Activated naive CD4-positive, alpha-beta T cell treated with anti-CD3 and anti-CD28 coated beads, Interleukin-2, amount 50 U/mL, for 24 hours (primary cell): Measurements from ENCODE around the gene PCSK4.

ENCODE experiments used
- H3K27ac Mint-ChIP-seq: one replicate; pipeline ENCODE4 v1.8.0; 2021; ENCODE audit warnings: mild to moderate bottlenecking, mixed read lengths
- H3K27me3 Mint-ChIP-seq: one replicate; pipeline ENCODE4 v1.8.0; 2021; ENCODE audit warnings: mixed read lengths
- H3K36me3 Mint-ChIP-seq: one replicate; pipeline ENCODE4 v1.8.0; 2021; ENCODE audit warnings: mixed read lengths
- H3K4me1 Mint-ChIP-seq: one replicate; pipeline ENCODE4 v1.8.0; 2021; ENCODE audit warnings: mixed read lengths
- H3K4me3 Mint-ChIP-seq: one replicate; pipeline ENCODE4 v1.8.0; 2021; ENCODE audit warnings: mild to moderate bottlenecking, mixed read lengths
- H3K9me3 Mint-ChIP-seq: one replicate; pipeline ENCODE4 v1.8.0; 2021; ENCODE audit warnings: mixed read lengths

The PCSK4 gene

GRCh38 chr19:1438035-1438932 is 51.9 kb downstream of the PCSK4 start, which contains the start of gene RPS15:
Gene RPS15 (plus strand): TSS chr19:1438396. CDS start chr19:1438426, 30 bp downstream.
- Mint-ChIP-seq H3K36me3 (peaks cover 17% of the 10 kb centered on the region), H3K9me3 (no peaks in the 10 kb centered on the region), H3K4me1 (peaks cover 17% of the 10 kb centered on the region), H3K27me3 (no peaks in the 10 kb centered on the region), H3K27ac (peak within 1 kb of the TSS; percentile 100), H3K4me3 (peak within 1 kb of the TSS; percentile 97)

DNA sequence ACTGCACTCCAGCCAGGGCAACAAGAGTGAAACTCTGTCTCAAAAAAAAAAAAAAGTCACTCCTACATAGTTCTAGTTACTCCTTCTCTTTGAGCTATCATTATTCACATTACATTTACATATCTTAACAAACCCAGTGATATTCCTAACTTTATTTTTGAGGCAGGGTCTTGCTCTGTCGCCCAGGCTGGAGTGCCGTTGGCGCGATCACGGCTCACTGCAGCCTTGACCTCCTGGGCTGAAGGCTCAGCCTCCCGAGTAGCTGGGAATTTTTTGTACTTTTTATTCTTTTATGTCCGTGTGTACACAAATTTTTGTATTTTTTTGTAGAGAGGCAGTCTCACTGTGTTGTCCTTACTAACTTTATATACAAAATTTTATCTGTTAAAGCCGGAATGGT is 52.5 kb downstream of the PCSK4 start:
- Mint-ChIP-seq H3K9me3 (no peaks in the 10 kb centered on the region), H3K4me3 (peak overlapping the region; percentile 1), H3K4me1 (peaks cover 17% of the 10 kb centered on the region), H3K27ac (no peak overlapping the region), H3K36me3 (peaks cover 17% of the 10 kb centered on the region), H3K27me3 (no peaks in the 10 kb centered on the region)

DNA sequence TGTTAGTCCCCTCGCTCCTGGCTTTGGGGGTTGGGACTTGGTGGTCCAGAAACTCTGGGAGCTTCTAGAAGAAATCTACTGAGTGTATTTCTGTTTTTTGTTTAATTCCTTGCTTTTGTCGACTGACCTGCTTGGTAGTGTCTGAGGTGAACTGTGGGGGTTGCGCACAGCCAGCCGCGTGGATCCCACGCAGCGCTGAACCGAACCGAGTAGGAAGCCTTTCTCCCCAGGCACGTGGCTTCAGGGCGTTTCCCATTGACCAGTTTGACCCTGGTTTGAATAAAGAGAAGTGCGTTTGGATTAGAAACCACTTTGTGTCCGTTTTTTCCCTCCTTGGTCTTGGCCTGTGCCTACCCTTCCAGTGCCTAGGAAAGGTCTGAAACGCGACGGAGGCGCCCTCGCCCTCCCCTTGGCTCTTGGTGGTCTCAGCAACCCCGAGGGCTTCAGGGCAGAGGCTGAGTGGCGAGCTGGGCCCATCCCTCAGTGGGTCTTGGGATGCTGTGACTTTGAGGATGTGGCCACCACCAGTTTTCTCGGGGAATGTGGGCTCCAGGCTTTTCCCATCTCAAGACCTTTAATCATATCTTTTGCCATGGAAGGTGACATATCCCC is 54.7 kb downstream of the PCSK4 start:
- Mint-ChIP-seq H3K27ac (no peak overlapping the region), H3K27me3 (no peaks in the 10 kb centered on the region), H3K4me3 (no peak overlapping the region), H3K36me3 (peaks cover 8% of the 10 kb centered on the region), H3K9me3 (no peaks in the 10 kb centered on the region), H3K4me1 (peaks cover 11% of the 10 kb centered on the region)

DNA sequence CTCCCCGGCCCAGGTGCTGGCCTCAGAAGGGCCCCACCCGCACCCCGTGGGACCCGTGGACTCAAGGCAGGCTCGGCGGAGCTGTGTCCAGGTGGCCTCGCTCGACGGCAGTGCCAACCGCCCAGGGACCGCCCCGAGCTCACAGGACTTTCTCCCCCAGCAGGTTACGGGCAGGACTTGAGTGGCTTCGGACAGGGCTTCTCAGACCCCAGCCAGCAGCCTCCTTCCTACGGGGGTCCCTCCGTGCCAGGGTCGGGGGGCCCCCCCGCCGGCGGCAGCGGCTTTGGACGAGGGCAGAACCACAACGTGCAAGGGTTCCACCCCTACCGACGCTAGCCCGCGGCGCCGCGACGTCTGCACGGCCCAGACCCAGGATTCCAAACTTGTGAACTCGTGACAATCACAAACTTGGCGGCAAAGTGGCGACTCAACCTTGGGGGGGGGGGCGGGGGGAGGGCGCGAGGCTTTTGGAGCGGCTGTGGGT is 55.5 kb downstream of the PCSK4 start:
- Mint-ChIP-seq H3K4me3 (no peak overlapping the region), H3K36me3 (peaks cover 5% of the 10 kb centered on the region), H3K27ac (no peak overlapping the region)

DNA sequence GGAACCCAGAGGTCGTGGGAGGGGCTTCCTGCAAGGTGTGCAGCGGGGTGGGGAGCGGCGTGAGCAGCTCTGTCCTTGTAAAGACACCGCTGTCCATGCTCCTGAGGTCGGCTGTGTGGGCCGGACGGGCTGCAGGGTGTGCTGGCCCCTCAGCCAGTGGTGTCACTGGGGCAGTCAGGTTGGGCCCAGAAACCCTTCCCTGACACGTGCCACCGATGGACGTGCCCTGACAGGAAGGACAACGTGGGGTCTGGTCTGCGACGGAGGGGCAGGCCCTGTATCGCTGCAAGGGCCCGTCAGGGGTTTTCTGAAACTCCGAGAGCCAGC is 56.1 kb downstream of the PCSK4 start:
- no peaks in the 10 kb centered on the region for H3K9me3 Mint-ChIP-seq
- no peak overlapping the region for H3K27ac Mint-ChIP-seq
- no peaks in the 10 kb centered on the region for H3K27me3 Mint-ChIP-seq
- H3K4me1 Mint-ChIP-seq = peaks cover 7% of the 10 kb centered on the region
- H3K4me3 Mint-ChIP-seq = no peak overlapping the region
- H3K36me3 Mint-ChIP-seq = peaks cover 3% of the 10 kb centered on the region

More for the DNA sequence above, 55.5 kb downstream of the PCSK4 start:
- no peaks in the 10 kb centered on the region for H3K9me3 Mint-ChIP-seq
- peaks cover 7% of the 10 kb centered on the region for H3K4me1 Mint-ChIP-seq
- no peaks in the 10 kb centered on the region for H3K27me3 Mint-ChIP-seq

GRCh38 chr19:1433119-1434039 is 56.8 kb downstream of the PCSK4 start:
- peaks cover 3% of the 10 kb centered on the region for H3K36me3 Mint-ChIP-seq
- H3K9me3 Mint-ChIP-seq = no peaks in the 10 kb centered on the region
- H3K27me3 Mint-ChIP-seq = no peaks in the 10 kb centered on the region
- no peak overlapping the region for H3K4me3 Mint-ChIP-seq
- H3K4me1 Mint-ChIP-seq = peaks cover 7% of the 10 kb centered on the region
- no peak overlapping the region for H3K27ac Mint-ChIP-seq

DNA sequence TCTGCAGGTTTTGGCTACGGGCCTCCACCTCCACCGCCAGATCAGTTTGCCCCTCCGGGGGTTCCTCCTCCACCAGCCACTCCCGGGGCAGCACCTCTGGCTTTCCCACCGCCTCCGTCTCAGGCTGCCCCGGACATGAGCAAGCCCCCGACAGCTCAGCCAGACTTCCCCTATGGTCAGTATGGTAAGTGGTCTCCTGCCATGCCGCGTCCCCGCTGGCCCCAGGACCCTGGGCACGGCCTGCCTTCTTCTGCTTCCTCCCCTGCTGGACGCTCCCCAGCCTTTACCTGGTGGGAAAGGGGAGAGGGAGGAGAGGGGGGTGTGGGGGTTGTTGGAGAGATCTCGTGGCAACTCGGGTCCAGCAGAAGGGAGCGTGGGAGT is 57.7 kb downstream of the PCSK4 start:
- no peaks in the 10 kb centered on the region for H3K27me3 Mint-ChIP-seq
- no peaks in the 10 kb centered on the region for H3K36me3 Mint-ChIP-seq
- no peaks in the 10 kb centered on the region for H3K9me3 Mint-ChIP-seq
- no peak overlapping the region for H3K27ac Mint-ChIP-seq
- no peak overlapping the region for H3K4me3 Mint-ChIP-seq
- no peaks in the 10 kb centered on the region for H3K4me1 Mint-ChIP-seq

DNA sequence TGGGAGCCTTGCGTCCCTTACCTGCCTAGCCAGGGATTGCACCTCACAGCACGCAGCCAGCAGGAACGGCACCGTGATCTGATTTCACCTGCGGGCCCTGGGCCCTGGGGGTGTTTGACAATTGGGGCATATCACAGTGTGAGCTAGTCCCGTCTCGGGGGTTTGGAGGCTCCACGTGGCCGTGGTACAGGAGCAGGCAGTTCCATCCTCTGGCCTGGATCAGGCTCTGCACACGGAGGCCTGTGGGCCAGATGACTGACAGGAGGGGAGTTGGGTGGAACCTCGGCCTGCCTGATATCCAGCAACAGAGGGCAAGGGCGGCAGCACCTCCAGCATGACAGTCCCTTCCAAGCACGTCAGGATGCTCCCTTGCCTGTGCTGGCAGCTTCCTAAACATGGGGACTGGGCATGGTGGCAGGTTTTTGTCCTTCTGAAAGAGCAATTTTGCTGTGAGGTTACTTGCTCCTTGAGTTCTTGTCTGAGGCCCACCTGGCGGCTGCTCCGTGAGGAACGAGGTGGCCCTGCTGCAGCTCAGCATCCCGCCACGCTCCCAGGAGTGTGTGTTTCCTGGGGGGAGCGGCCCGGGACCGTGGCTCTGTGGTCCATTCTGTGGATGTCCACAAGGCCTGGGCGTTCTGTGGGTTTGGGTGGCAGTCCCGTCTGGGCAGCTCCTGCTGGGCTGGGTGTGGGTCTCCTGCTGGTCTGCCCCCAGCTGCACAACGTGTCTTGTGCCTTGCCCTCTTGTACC is 58.2 kb downstream of the PCSK4 start:
- Mint-ChIP-seq H3K27me3 (no peaks in the 10 kb centered on the region), H3K4me1 (no peaks in the 10 kb centered on the region), H3K9me3 (no peaks in the 10 kb centered on the region), H3K27ac (no peak overlapping the region), H3K4me3 (no peak overlapping the region), H3K36me3 (no peaks in the 10 kb centered on the region)
